ENCODE results near the gene GOLGA8B. TPM values are rescaled to one million over a fixed set of nuclear protein-coding genes. Genes with fewer than 3 reads are reported as not detected.

The GOLGA8B gene
- total RNA-seq, 4 donors from 2014 or later, result 77.6 to 142 (median 107) TPM

GRCh38 chr15:34606131-34606530 lies 22.7 kb upstream of the GOLGA8B start:
- no peak for DNase-seq
- in situ Hi-C loops (cut with MboI; ENCODE audit: low pct_ligation_motif_present in 1 of 4, low pct_unique_long_range_greater_than_20kb in 1 of 4, low sequenced_read_pairs in 3 of 4), result no loop called here
- TF ChIP-seq POLR2A (IDR thresholded peaks at IDR 0.05) (no peak), POLR2AphosphoS5 (IDR thresholded peaks at IDR 0.05) (no peak), CTCF (IDR thresholded peaks at IDR 0.05) (no peak), EP300 (IDR thresholded peaks at IDR 0.05; ENCODE audit: low read depth) (no peak)
- H3K27me3 ChIP-seq, result peaks cover 3% of the 10 kb centered on the region
- H3K27ac ChIP-seq, result no peak overlapping the region
- no peaks in the 10 kb centered on the region for H3K4me1 ChIP-seq
- no peaks in the 10 kb centered on the region for H3K9me3 ChIP-seq
- no peak overlapping the region for H3K4me3 ChIP-seq
- no peaks in the 10 kb centered on the region for H3K36me3 ChIP-seq
- intact Hi-C loops (cut with DNase I; ENCODE audit: low total_unique reads), result no loop called here

DNA sequence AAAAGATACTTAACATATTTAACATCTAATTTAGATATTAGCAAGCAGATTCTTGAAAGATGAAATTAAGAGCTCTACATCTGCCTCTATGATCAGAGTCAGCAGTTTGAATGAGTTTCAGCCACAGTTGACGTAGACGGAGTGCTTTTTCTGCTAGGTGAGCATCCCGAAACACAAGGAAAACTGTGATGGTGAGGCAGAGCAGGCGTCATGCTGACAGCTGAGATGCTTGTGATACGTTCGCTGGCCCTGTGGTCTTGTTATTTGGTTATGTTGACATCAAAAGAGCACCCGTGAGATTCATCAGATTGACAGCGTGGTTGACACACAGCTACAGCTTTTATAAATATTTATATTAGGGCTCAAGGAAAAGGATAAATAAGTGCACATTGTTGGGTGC lies 19.6 kb upstream of the GOLGA8B start:
- 56 to 59% methylated on average over 5 to 8 of the region's 8 CpGs for WGBS, 2 donors (ENCODE audit: low coverage in 1 of 2)
- intact Hi-C loops (cut with DNase I; ENCODE audit: low total_unique reads) (no loop called here), in situ Hi-C loops (cut with MboI; ENCODE audit: low pct_ligation_motif_present in 1 of 4, low pct_unique_long_range_greater_than_20kb in 1 of 4, low sequenced_read_pairs in 3 of 4) (no loop called here)
- TF ChIP-seq POLR2AphosphoS5 (IDR thresholded peaks at IDR 0.05) (no peak), POLR2A (IDR thresholded peaks at IDR 0.05) (no peak), EP300 (IDR thresholded peaks at IDR 0.05; ENCODE audit: low read depth) (no peak), CTCF (IDR thresholded peaks at IDR 0.05) (no peak)
- no peaks in the 10 kb centered on the region for H3K4me1 ChIP-seq
- H3K27me3 ChIP-seq, result peaks cover 3% of the 10 kb centered on the region
- H3K4me3 ChIP-seq, result no peak overlapping the region
- H3K36me3 ChIP-seq, result no peaks in the 10 kb centered on the region
- H3K9me3 ChIP-seq, result no peaks in the 10 kb centered on the region
- DNase-seq, result no peak
- H3K27ac ChIP-seq, result no peak overlapping the region

DNA sequence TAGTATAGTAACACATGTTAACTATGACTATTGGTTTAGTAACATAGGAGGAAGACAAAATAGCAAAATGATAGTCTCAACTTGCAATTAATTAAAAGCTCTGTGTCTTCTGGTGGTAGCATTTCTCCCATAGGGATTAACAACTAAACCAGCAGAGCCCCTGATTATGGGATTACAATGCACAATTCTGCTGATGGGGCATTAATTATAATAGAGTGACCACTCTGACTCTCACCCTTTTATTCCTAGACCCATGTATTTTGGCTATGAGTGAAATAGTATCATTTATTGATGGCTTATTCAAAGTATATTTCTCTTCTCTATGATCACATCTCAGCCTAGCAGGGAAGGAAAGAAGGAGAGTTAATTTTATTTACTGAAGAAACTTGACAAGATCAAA lies 17.5 kb upstream of the GOLGA8B start:
- H3K9me3 ChIP-seq, result no peaks in the 10 kb centered on the region
- H3K27me3 ChIP-seq, result peaks cover 3% of the 10 kb centered on the region
- in situ Hi-C loops (cut with MboI; ENCODE audit: low pct_ligation_motif_present in 1 of 4, low pct_unique_long_range_greater_than_20kb in 1 of 4, low sequenced_read_pairs in 3 of 4), result no loop called here
- H3K36me3 ChIP-seq, result no peaks in the 10 kb centered on the region
- H3K4me3 ChIP-seq, result no peak overlapping the region
- TF ChIP-seq POLR2A (IDR thresholded peaks at IDR 0.05) (no peak), POLR2AphosphoS5 (IDR thresholded peaks at IDR 0.05) (no peak), EP300 (IDR thresholded peaks at IDR 0.05; ENCODE audit: low read depth) (no peak), CTCF (IDR thresholded peaks at IDR 0.05) (no peak)
- intact Hi-C loops (cut with DNase I; ENCODE audit: low total_unique reads), result no loop called here
- H3K27ac ChIP-seq, result no peak overlapping the region
- no peaks in the 10 kb centered on the region for H3K4me1 ChIP-seq
- DNase-seq, result no peak

GRCh38 chr15:34598799-34599585 lies 15.5 kb upstream of the GOLGA8B start:
- H3K36me3 ChIP-seq, result no peaks in the 10 kb centered on the region

More at GRCh38 chr15:34598799-34599585, 15.5 kb upstream of the GOLGA8B start:
- no peaks in the 10 kb centered on the region for H3K9me3 ChIP-seq
- in situ Hi-C loops (cut with MboI; ENCODE audit: low pct_ligation_motif_present in 1 of 4, low pct_unique_long_range_greater_than_20kb in 1 of 4, low sequenced_read_pairs in 3 of 4) (loop anchor here in 3 of 4 donors (25.0 kb wide), 4 partner anchors 162 to 537 kb away; partner anchors contain the start of genes EMC4 (in 2 of the 3) and GOLGA8A (in 1 of the 3)), intact Hi-C loops (cut with DNase I; ENCODE audit: low total_unique reads) (no loop called here)
- no peaks in the 10 kb centered on the region for H3K4me1 ChIP-seq
- peaks cover 3% of the 10 kb centered on the region for H3K27me3 ChIP-seq
- no peak for DNase-seq
- 63 to 71% methylated on average over 2 of the region's 2 CpGs for WGBS, 2 donors (ENCODE audit: low coverage in 1 of 2)
- no peak overlapping the region for H3K27ac ChIP-seq
- no peak overlapping the region for H3K4me3 ChIP-seq
- no peak for TF ChIP-seq POLR2A (IDR thresholded peaks at IDR 0.05)
- TF ChIP-seq POLR2AphosphoS5 (IDR thresholded peaks at IDR 0.05), result no peak
- no peak for TF ChIP-seq CTCF (IDR thresholded peaks at IDR 0.05)
- TF ChIP-seq EP300 (IDR thresholded peaks at IDR 0.05; ENCODE audit: low read depth), result no peak

Data from transverse colon (tissue), 4 donors.